AG10803 (cell line): ENCODE results near the gene ZNF135.

ENCODE experiments used
- DNase-seq: peaks from one replicate; pipeline ENCODE4 v3.0.0; 2010; ENCODE audit warnings: low read depth
- H3K4me3 ChIP-seq: 2 replicates; pipeline ENCODE4 v1.5.1; 2011; ENCODE audit warnings: mild to moderate bottlenecking, low read length, control low read depth
- TF ChIP-seq, protein P1 (sequence below): conservative IDR thresholded peaks from 2 replicates; pipeline ENCODE4 v1.5.1; 2011; ENCODE audit warnings: mild to moderate bottlenecking, low read length, control low read depth, inconsistent platforms

The ZNF135 gene

DNA sequence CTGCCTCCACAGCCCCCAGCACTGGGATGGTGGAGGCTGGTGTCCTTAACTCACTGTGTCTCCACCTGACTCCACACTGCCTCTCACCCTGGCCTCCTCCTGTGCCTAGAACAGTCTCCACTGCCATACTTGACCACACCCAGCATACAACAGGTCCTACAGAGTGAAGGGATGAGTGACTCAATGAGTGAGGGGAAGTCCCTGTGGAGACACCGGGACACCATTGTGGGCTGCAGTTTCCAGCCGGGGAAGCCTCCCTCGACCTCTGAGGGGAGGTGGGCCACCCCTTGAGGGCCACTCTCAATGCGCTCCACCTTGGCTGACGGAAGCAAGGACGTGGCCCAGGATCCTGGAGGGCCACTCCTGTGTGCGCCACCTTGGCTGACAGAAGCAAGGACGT is 2.8 kb upstream of the ZNF135 start:
- TF ChIP-seq, protein P1, sequence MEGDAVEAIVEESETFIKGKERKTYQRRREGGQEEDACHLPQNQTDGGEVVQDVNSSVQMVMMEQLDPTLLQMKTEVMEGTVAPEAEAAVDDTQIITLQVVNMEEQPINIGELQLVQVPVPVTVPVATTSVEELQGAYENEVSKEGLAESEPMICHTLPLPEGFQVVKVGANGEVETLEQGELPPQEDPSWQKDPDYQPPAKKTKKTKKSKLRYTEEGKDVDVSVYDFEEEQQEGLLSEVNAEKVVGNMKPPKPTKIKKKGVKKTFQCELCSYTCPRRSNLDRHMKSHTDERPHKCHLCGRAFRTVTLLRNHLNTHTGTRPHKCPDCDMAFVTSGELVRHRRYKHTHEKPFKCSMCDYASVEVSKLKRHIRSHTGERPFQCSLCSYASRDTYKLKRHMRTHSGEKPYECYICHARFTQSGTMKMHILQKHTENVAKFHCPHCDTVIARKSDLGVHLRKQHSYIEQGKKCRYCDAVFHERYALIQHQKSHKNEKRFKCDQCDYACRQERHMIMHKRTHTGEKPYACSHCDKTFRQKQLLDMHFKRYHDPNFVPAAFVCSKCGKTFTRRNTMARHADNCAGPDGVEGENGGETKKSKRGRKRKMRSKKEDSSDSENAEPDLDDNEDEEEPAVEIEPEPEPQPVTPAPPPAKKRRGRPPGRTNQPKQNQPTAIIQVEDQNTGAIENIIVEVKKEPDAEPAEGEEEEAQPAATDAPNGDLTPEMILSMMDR: no peak
- no peak overlapping the region for H3K4me3 ChIP-seq
- DNase-seq: no peak

GRCh38 chr19:58056861-58057260 is 2.2 kb upstream of the ZNF135 start:
- TF ChIP-seq, protein P1: no peak
- no peak for DNase-seq
- no peak overlapping the region for H3K4me3 ChIP-seq

- TF ChIP-seq, protein P1: no peak
- H3K4me3 ChIP-seq: peak overlapping the region; percentile 59
- DNase-seq: no peak
These were observed 615 bp upstream of the ZNF135 start for GRCh38 chr19:58058467-58058866.

DNA sequence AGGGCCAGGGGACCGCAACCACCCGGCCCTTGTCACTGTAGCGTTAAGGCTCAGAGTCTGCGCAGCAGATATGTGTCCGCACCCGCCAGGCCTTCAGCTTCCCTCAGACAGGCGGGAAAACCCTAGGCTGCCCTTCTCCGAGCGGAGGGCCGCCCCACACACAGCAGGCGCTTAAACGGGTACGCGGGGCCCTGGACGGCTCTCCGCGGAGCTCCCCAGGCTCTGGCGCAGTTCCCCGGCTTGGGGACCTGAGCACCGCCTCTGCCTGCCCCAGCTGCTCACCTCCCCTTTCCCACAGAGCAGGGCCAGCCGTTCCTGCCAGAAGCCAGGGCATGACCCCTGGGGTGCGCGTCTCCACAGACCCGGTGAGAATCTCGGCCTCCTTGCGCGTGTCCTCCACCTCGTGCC is 593 bp downstream of the ZNF135 start:
- TF ChIP-seq, protein P1: no peak
- no peak for DNase-seq
- peak overlapping the region; percentile 59 for H3K4me3 ChIP-seq

DNA sequence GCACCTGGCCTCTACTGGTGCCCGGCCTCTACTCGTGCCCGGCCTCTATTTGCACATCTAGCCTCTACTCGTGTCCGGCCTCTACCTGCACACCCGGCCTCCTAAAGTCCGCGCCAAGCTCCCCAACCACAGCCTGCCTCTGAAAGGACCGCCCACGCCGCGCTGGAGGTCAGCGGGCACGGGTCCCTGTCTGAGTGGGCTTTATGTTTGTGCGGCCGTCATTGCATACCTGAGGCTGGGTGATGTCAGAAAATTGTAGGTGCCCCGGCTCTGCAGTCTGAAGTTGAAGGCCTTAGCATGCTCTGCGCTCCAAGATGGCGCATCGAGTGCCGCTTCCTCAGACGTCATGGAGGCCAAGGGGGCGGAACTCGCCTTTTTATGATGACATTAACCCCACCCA is 1.1 kb downstream of the ZNF135 start:
- TF ChIP-seq, protein P1: no peak
- DNase-seq: no peak
- no peak overlapping the region for H3K4me3 ChIP-seq

- no peak overlapping the region for H3K4me3 ChIP-seq
- TF ChIP-seq, protein P1: no peak
- DNase-seq: no peak
These were observed 4.6 kb downstream of the ZNF135 start for GRCh38 chr19:58063712-58064111.

GRCh38 chr19:58067240-58067912 is 8.3 kb downstream of the ZNF135 start:
- DNase-seq: no peak
- H3K4me3 ChIP-seq: no peak overlapping the region
- TF ChIP-seq, protein P1: no peak
